Left cardiac atrium (tissue), 4 donors: ENCODE measurements around the gene BLOC1S2. TPM values are rescaled to one million over a fixed set of nuclear protein-coding genes. Genes with fewer than 3 reads are reported as not detected.
"Not testable (repeated sequence)": the region's sequence is repeated elsewhere in the genome, so short reads cannot be mapped to it uniquely, and the experiment has no call there.

Experiments
- ATAC-seq, 2 donors: fragments of 200-7000 bp; cut with Tn5 transposase; one replicate each; pipeline ENCODE4 v1.9.1; 2020; ENCODE audit warnings: mild to moderate bottlenecking in 2 of 2, moderate library complexity in 2 of 2
- DNase-seq: peaks from one replicate; pipeline ENCODE4 v3.0.0-alpha.2; 2020
- intact Hi-C, 2 donors: fragments of 100-400 bp; cut with DNase I; formaldehyde crosslinking; loops; one replicate each; pipeline versions ENCODE4 v1.14.1 to v1.15.1; 2022 to 2023
- total RNA-seq, 2 donors: library from RNA; stranded (reverse); fragmentation: NEBNext Ultra II Directional; extraction: Animal tissue kit (Norgen Biotek cat#: 25700); gene quantifications; one replicate each; pipeline ENCODE4 v1.2.1, GENCODE V29; 2021
- donor health status: DM: no; HTN: yes; CAD: no.
- donor health status: DM: no; HTN: yes; CAD: no; lungs with severe emphysema.
- donor health status: DM: yes; HTN: yes; CAD: no.
- donor health status: Dilated cardiomyopathy.

Gene BLOC1S2
- total RNA-seq, 2 donors from 2014 or later, result 19.9 to 23.6 TPM

GRCh38 chr10:100297242-100297641 lies 10.8 kb upstream of the BLOC1S2 start:
- ATAC-seq (no peak), DNase-seq (no peak)
- intact Hi-C loops, result no loop called here

- intact Hi-C loops, result no loop called here
- DNase-seq (no peak), ATAC-seq (no peak)
Measured at GRCh38 chr10:100293066-100293465, 6.6 kb upstream of the BLOC1S2 start.

DNA sequence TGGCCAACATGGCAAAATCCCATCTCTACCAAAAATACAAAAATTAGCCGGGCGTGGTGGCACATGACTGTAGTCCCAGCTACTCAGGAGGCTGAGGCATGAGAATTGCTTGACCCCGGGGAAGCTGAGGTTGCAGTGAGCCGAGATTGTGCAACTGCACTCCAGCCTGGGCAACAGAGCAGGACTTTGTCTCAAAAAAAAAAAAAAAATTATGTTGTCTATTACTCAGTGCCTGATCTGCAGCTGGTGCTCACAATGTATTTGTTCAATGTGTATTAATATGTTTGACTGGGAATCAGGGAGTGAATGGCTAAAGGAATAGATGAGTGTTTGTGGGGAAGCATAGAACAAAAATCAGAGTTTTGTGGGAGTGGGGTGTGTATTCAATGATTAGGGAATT lies 5.8 kb upstream of the BLOC1S2 start:
- not testable (repeated sequence) for DNase-seq

GRCh38 chr10:100291356-100291755 lies 4.9 kb upstream of the BLOC1S2 start:
- intact Hi-C loops, result no loop called here
- ATAC-seq, result no peak
- no peak for DNase-seq

More for the DNA sequence above, 5.8 kb upstream of the BLOC1S2 start:
- peak in 1 of 2 donors; percentile 34 for ATAC-seq
- intact Hi-C loops, result not testable (repeated sequence)

DNA sequence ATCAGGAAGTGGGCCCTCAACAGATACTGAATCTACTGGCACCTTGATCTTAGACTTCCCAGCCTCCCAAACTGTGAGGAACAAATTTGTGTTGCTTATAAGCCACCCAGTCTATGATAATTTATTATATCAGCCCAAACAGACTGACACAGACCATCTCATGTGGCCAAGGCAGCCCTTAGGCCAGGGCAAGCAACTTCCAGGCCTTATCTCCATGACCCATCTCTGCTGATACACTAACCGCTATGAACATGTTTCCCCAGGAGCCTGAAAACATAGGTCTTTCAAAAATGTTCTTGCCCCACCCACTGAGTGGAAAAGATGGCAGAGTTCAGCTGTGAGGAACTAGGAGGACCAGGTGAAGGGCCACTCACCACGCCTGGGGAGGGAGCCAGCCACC lies 3.2 kb upstream of the BLOC1S2 start:
- intact Hi-C loops, result no loop called here
- no peak for DNase-seq
- no peak for ATAC-seq

DNA sequence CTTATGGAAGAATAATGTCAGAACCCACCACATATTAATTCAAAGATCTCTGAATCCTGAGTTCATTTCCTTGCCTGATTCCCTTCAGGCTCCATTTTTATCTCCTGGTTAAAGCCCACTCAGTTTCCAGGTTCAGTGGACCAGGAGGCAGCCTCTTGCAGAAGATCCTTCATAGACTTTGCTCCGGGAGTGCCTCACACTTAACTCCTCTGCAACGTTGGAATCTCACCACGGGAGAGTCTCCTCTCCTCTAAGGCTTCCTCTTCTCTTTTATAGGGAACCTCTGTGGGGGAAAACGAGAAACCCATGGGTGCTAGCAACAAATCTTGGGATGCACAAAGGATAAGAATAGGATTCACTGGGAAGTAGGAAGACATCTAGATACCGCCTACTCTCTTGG lies 1.7 kb upstream of the BLOC1S2 start:
- intact Hi-C loops, result no loop called here

GRCh38 chr10:100287756-100288155 lies 1.3 kb upstream of the BLOC1S2 start:
- intact Hi-C loops, result no loop called here
- ATAC-seq (no peak), DNase-seq (no peak)

More for the DNA sequence above, 1.7 kb upstream of the BLOC1S2 start:
- DNase-seq (no peak), ATAC-seq (no peak)

DNA sequence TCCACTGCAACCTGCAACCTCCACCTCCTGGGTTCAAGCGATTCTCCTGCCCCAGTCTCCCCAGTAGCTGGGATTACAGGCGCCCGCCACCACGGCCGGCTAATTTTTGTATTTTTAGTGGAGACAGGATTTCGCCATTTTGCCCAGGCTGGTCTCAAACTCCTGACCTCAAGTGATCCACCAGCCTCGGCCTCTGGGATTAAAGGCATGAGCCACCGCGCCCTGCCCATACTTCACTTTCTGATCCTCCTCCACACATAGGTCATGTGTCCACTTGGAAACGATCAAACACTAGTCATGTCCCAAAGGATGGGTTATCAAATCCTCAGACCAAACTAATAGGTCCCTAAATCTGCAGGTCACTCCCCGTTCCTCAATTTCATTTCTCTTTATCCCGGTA lies 1.2 kb downstream of the BLOC1S2 start:
- intact Hi-C loops, result not testable (repeated sequence)

DNA sequence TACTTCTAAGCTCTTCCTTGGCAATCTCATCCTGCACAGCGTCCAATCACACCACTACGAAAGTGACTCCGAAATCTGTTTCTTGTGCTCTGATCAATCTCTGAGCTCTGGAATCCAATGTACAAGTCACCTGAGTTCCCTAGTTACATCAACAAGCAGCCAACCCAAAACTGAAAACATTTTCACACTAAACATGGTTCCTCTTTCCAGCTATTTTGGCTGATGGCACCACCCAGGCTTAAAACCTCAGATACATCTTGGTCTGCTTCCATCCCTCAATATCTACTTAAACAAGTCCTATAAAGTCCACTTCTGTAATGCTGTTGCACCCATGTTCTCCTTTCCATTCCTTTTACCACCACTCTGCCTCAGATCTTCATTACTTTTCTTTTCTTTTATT lies 3.6 kb downstream of the BLOC1S2 start:
- intact Hi-C loops, result no loop called here
- DNase-seq (no peak), ATAC-seq (no peak)

More for the DNA sequence above, 1.2 kb downstream of the BLOC1S2 start:
- not testable (repeated sequence) for DNase-seq, ATAC-seq

DNA sequence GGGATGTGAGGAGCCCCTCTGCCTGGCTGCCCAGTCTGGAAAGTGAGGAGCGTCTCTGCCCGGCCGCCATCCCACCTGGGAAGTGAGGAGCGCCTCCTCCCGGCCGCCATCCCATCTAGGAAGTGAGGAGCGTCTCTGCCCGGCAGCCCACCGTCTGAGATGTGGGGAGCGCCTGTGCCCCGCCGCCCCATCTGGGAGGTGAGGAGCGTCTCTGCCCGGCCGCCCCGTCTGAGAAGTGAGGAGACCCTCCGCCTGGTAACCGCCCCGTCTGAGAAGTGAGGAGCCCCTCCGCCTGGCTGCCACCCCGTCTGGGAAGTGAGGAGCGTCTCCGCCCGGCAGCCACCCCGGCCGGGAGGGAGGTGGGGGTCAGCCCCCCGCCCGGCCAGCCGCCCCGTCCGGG lies 9.5 kb downstream of the BLOC1S2 start:
- intact Hi-C loops, ATAC-seq, DNase-seq: not testable (repeated sequence)

DNA sequence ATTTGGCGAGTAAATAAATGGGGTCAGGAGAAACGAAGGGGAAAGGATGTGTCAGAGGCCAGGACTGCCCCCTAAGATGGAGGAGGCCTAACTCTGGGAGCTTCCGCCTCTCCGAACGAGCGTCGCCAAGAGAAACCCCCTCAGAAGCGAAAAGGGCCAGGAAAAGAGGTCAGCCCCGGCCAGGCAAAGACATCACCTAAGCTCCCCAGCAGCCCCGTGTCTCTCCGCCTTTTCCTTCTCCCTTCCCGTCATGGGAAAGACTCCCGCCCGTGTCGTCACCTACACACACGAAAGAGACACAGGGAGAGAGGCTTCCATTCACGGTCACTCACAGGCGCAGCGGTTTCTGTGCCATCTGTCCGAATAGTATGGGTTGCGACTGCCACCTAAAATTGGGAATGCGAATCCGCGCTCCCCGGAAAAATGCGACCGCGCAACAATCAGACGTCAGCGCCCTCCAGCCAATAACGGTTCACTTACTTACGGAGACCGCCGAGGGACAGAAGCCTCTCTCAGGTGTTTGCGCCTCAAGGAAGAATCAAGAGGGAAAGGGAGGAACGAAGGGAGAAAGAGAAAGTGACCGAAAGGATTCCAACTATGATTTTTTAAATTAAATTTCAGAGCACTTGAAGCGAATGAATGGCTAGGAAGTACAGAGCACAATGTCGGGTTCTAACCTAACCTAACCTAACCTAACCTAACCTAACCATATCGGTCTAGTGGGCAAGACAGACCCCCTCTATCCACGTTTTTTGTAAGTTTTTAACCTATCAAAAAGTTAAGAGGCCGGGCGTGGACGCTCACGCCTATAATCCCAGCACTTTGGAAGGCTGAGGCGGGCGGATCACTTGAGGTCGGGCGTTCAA lies 19.0 kb downstream of the BLOC1S2 start, which contains the start of gene CWF19L1:
Gene CWF19L1 (minus strand): TSS at position 400 of the 866 bp plus-strand sequence. CDS start 45 bp downstream, at position 355.
- ATAC-seq (peak; percentile 96), DNase-seq (peak; percentile 89)
- intact Hi-C loops, result no loop called here

DNA sequence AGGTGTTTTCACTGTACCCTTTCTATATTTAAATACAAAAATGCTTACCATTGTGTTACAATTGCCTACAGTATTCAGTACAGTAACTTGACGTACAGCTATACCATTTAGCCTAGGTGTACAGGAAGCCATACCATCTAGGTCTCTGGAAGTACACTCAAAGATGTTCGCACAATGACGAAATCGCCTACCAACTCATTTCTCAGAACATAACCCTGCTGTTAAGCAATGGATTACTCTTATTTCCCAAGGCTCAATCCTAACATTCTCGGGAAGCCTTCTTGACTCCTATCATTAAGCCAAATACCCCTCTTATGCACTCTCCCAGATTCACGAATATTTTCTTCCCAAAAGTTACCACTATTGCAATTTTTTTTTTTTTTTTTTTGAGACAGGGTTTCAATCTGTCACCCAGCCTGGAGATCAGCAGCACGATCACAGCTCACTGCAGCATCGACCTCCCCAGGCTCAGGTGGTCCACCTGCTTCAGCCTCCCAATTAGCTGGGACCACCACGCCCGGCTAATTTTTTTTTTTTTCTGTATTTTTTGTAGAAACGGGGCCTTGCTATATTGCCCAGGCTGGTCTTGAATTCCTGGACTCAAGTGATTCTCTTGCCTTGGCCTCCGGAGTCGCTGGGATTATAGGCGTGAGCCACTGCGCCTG lies 20.5 kb downstream of the BLOC1S2 start:
- DNase-seq (no peak), ATAC-seq (no peak)
- intact Hi-C loops, result no loop called here

DNA sequence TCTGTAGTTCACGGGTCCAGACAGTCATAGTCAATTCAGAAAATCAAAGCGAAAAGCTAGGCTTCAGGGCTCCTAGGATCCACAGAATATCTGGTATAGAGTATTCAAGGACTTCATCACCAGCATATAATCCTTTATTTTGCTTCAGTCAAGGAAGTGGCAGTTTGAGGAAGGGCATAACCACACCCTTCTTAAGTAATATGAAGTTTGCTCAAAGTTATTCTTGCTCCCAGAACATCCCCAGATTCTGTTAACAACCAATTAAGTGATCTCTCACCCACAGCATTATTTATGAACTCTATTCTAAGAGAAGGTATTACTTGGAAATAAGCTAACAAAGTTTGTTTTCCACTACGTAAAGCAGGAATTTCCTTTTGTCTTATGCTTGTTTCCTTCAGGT lies 32.3 kb downstream of the BLOC1S2 start:
- ATAC-seq (no peak), DNase-seq (no peak)
- intact Hi-C loops, result no loop called here

GRCh38 chr10:100253041-100253440 lies 33.4 kb downstream of the BLOC1S2 start:
- DNase-seq (no peak), ATAC-seq (no peak)
- intact Hi-C loops, result no loop called here

GRCh38 chr10:100248820-100249219 lies 37.7 kb downstream of the BLOC1S2 start:
- DNase-seq (no peak), ATAC-seq (no peak)
- intact Hi-C loops, result no loop called here

GRCh38 chr10:100245484-100246220 lies 40.8 kb downstream of the BLOC1S2 start:
- DNase-seq (no peak), ATAC-seq (peak in 1 of 2 donors; percentile 87)
- intact Hi-C loops, result no loop called here

- intact Hi-C loops, result no loop called here
- DNase-seq (no peak), ATAC-seq (no peak)
Measured at GRCh38 chr10:100239851-100240250, 46.6 kb downstream of the BLOC1S2 start.

GRCh38 chr10:100238429-100238828 lies 48.1 kb downstream of the BLOC1S2 start:
- intact Hi-C loops, result no loop called here
- DNase-seq, result no peak
- ATAC-seq, result no peak

DNA sequence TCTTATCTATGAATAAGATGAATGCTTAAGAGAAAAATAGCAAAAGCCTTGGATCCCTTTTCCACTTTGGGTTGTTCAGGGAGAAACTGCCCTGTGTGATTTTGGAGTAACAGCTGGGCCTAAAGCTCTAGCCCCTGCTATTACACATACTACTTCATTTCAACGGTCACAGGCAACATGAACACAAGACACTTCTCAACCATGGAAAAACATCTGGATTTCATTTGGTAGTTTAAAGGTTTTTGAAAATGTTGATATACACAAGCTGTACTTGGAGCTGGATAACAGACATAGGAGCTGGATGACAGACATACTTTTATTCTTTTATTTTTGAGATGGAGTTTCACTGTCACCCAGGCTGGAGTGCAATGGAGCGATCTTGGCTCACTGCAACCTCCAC lies 54.4 kb downstream of the BLOC1S2 start:
- ATAC-seq (no peak), DNase-seq (no peak)
- intact Hi-C loops, result no loop called here
